CD4-positive, alpha-beta T cell treated with Interleukin-6 for 4 hours (primary cell): ENCODE data around the gene CLDN5.
"Not testable (repeated sequence)": the region's sequence is repeated elsewhere in the genome, so short reads cannot be mapped to it uniquely, and the experiment has no call there.

Experiments used
- DNase-seq: peaks from one replicate; pipeline ENCODE4 v3.0.0-alpha.2; 2020; ENCODE audit warnings: mixed read lengths

The CLDN5 gene, protein sequence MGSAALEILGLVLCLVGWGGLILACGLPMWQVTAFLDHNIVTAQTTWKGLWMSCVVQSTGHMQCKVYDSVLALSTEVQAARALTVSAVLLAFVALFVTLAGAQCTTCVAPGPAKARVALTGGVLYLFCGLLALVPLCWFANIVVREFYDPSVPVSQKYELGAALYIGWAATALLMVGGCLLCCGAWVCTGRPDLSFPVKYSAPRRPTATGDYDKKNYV

DNA sequence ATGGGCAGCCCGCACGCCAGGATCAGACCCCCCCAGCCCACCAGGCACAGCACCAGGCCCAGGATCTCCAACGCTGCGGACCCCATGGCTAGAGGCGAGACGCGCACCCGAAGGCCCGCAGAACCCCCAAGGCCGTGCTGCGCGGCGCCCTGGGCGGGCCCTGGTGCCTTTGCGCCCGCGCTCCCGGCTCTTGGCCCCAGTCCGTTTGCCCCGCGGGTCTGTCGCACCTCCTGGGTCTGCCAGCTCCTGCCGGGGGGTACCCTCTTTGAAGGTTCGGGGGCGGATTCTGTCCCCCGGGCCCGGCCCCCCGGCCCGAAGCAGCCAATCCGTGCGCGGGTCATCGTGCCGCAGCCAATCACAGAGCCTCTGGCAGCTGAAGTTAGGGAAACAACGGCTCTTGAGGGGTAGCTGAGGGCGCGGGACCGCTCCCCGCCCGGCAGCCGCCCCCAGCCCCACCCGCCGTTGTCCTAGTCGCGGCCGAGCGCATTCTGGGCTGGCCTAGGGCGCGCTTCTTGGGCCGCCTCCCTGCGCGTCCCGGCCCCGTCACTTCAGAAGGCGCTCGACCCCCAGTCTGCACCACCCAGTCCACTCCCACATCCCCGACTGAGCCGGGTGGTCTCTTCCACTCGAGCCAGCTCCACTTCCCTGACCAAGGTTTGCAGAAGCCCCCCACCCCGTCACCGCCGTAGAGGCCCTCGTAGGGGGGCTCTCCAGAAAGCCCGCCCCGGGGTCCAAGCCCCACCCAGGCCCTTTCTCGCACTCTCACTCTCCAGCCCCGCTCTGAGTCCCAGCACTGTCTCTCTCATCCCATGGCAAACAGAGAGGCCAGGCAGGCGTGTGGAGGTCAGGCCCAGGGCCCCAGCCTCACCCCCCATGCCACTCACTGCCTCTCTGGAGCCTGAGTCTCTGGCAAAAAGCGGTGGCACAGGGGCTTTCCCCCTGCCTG lies at the start of gene CLDN5:
Gene CLDN5, minus strand, starts transcription at position 241 of the 946 bp plus-strand sequence. Its CDS starts 155 bp downstream, at position 86.
- DNase-seq, result no peak

DNA sequence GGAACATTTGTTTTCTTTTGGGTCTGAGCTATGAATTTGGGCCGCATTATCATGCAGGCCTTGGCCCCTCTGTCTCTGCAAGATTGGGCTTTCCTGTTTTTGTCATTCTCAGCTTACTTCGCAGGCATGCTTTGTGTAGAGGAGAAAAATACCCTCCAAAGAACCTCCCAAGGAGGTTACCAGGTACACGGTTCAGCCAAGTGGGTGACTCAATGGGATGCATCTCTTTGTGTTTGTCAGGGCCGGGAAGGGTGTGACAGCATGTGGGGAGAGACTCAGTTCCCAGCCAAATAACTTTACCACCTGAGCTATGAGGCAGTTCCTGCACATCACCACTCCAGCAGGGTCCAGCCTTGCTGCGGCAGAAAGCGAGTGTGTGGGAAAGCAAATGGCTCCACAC lies 47.8 kb upstream of the CLDN5 start:
- DNase-seq, result no peak

DNA sequence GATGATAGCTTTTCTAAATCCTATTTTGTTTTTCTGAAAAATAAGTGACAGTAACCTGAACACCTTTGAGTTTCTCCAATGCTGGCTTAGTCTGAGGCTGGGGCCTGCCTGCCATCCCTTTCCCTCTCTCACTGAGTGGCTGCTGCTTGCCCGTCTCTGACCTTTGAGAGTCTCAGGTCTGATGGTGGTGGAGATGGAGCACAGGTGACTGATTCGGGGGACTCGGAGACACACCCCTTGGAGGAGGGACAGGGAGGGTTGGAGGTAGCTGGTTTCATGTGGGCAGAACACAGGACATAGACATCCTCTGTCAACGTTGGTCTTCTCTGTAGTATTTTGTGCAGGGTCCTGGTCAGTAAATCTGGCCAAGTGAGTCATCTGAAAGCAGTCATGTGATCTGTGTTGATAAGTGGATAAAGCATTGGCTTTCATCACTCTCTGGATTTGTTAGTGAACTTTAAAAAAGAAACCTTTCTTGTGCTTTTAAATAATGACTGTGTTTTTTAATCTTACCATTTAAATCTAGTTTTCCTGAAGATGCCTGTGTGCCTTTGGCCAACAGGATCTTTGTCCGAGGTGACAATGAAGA lies 47.1 kb upstream of the CLDN5 start:
- no peak for DNase-seq

DNA sequence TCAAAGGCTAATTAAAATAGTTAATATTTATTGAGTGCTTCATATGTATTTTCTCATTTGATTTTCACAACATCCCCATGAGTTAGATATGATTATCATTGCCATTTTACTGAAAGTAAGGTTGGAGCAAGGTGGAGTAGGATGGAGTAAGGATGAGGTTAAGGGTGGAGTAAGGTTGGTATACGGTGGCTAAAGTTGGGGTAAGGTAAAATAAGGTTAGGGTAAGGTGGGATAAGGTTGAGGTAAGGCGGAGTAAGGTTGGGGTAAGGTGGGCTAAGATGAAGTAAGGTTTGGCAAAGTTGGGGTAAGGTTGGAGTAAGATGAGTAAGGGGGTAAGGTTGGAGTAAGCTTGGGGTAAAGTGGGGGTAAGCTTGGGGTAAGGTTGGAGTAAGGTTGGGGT lies 45.8 kb upstream of the CLDN5 start:
- DNase-seq, result no peak

DNA sequence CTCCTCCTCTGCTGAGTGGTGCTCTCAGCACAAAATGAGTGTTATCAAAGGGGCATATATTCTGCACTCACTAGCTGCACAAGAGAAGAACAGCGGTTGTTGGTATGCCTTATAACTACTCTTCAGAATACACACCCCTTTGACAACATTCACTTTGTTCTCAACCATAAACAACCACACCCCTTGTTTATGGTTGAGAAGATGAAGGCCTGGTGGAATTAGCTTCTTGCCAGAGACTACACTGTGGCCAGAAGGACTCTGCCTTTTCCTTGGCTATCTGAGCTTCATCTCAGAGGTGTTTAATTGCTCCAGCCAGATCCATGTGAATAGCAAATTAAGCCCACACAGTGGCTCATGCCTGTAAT lies 45.0 kb upstream of the CLDN5 start:
- no peak for DNase-seq

DNA sequence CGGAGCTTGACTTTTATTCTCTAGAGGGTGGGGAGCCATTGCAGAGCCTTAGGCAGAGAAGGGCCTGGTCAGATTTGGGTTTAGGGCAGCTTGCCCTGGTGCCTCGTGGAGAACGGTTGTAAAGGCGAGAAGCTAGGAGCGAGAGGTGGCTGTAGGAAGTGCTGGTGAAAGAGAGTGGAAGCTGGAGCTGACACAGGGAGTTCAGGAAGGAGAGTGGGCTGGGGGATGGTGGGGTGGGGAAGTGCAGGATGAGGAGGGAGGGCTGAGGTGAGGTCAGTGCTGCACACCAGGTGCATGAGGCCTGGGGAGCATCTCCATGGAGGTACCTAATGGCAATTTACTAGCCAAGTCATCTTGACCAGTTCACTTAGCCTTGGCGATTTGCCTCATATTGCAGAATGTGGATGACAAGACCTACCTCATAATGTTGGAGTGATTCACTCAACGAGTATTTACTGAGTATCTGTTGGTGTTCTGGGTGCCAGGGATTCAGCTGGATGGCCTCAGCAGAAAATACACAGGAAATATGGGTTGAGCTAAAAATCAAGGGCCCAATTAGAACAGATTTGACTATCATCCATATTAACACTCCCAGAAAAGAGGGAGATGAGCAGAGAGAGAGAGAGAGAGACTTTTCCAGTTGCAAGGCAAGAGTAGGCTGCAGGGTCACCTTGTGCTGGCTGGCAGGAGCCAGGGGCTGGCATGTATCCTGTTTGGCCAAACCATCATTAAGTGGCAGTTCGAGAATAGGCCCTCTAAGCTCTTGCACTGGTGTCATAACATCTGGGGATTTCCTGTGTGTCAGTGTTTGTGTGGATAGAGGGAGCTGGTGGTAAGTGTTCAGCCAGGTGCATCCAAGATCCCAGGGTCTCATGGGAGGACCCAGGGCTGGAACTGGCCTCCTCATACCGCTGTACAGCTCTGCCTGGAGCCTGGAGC lies 44.4 kb upstream of the CLDN5 start:
- DNase-seq, result no peak

DNA sequence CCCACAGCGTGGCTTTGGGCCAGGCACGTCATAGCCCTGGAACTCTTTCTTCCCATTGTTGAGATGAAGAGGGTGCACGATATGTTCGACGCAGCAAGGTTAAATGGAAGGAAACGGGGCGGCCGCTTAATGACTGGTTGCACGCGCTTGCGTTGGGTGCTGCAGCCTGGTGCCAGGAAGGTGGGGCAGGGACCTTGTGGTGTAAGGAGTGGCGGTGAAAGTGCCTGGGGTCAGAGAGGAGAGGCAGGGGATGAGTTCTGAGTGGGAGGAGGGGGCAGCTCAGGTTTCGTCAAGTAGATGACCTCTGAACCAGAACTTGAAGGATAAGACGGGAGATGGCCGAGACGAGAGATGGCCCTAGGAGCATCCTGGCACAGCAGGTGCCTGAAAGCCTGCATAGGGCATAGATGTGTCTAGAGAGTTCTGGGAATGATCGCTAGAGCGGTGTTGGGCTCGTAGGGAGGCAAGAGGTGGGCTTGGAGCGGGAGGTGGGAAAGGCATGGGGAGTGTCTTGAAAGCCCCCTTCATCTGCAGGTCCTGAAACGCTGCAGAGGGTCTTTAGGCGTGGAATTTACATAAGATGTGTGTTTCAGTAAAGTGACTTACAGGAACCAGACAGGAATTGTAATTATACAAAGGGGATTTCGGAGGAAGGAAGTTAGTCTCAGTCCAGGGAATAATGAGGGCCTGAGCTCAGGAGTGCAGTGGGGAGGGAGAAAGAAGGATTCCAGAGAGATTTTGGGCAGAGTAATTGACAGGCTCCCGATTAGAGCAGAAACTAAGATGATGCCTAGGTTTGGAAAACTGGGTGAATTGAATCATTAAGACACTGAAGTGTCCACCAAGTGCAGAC lies 43.2 kb upstream of the CLDN5 start:
- no peak for DNase-seq

DNA sequence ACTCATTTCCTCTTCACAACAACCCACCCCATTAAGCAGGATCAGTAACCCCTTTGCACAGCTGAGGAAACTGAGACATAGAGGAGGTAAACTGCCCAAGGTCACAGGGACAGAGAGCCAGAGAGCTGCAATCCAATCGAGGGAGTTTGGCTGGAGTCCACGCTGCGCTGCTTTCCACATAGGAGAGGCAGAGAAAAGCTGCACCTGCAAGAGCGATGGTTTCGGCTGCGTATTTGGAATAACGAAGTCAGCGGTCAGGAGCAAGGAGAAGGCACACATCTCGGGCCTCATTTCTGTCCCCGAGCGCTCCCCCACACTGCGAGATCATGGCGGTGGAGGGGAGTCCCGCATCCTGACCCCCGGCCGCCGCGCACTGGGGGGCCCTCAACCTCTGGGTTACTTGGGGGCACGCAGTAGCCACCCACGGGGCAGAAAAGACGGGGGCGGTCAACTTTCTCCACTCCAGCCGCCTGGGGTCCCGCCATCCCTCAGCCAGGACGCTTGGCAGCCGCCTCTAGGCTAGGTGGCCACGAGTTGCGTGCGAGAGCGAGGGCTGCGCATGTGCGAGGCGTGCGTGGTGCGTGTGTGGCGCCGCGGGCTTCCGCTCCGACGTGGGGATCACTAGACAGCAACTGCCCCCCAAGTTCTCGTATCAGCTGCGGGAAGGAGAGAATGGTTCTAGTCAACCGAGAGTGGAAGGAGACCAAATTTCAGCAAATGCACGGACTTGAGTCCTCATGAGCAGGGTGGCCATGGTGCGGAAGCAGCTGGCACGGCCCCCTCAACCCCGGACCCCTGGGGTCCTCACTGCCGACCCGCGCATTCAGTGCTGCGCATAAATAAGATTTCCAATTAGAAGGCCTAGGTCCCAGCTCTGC lies 42.3 kb upstream of the CLDN5 start:
- DNase-seq, result no peak

DNA sequence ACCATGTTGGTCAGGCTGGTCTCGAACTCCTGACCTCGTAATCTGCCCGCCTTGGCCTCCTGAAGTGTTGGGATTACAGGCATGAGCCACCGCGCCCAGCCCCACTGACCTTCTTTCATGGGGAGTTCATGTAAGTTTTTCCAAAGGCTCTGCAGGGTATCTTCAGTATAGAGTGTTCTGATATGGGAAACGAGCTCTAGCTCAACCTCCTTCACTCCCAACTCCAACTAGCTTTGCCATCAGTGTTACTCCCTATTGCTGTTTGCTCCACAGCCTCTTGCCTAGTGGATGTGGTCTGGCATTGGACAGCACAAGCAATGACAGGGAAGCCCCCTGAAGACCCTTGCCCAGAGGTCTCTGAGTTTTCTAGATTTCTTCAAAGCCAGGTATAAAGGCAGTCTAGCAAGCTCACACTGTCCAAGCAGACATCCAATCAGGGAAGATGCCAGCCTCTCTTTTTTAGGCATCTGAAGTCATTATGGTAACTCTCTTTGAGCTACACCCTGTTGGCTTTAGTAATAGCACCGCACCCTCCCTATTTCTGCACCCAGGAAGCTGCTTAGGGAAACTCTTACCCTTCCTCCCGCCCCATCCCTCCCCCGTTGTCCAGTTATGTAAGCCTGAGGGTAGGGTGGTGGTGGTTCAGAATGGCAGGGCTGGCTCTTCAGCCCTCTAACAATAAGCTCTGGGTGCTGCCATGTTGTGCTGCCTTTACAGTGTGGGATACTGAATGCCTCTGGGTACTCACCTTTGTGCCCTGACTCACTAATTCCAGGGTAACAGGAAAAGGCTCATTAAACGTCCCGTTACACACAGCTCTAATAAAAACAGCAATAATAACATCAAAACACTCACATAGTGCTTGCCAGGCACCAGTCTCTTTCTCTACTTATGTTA lies 41.4 kb upstream of the CLDN5 start:
- no peak for DNase-seq

DNA sequence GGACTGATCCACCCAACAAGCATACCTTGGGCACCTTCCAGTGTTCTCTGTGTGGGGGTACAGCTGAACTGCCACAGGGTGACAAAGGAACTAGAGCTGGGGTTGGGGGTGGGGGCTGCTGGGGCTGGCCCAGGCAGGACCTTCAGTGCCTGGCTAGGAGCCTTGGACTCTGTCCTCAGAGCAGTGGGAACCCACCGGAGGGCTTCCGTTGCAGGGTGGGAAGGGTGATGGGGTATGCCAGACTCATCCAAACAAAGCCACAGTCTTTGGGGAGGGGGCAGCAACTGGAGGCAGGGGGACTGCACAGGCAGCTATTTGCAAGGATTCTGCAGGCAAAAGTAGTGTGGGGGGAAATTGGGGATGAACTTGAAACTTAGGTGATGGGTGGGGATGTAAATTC lies 35.7 kb upstream of the CLDN5 start:
- DNase-seq, result no peak

DNA sequence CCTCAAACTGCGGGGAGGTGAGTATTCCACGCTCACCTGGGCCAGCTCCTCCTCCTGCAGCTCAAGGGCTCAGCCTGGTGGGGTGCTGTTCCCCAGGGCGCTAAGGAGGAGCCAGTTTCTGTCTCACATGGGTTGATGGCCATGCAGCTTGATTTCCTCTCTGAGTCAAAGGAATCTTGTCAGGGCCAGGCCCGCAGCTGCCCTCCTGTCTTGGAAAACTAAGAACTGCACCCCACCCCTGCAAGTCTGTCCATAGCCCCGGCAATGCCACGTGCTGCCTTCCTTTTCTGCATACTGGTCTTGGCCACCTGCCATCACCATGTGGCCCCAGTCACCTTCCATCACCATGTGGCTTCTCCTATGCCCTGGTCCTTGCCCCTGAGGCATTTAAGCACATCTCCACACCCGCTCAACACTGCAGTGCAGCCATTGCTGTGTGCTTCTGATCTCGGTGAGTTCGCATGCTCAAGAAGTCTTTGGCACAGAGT lies 35.2 kb upstream of the CLDN5 start:
- DNase-seq, result no peak

DNA sequence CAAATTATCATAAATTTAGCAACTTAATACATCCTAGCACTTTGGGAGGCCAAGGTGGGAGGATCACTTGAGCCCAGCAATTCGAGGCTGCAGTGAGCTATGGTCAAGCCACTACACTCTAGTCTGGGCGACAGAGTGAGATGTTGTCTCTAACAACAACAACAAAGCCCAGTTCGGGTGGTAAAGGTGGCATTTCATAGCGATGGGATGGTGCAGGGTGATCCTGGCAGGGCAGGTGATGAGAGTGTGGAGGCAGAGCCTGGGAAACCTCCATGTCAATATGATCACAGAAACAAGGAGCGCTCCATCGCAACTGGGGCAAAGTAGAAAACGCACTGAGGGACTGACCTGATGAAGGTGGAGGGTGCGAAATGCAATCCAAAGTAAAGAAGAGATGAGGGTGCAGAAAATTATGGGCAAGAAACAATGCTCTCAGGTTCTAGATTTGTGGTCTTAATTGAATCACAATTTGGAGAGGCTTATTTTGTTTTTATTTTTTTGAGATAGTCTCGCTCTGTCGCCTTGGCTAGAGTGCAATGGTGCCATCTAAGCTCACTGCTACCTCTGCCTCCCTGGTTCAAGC lies 32.8 kb upstream of the CLDN5 start:
- no peak for DNase-seq

DNA sequence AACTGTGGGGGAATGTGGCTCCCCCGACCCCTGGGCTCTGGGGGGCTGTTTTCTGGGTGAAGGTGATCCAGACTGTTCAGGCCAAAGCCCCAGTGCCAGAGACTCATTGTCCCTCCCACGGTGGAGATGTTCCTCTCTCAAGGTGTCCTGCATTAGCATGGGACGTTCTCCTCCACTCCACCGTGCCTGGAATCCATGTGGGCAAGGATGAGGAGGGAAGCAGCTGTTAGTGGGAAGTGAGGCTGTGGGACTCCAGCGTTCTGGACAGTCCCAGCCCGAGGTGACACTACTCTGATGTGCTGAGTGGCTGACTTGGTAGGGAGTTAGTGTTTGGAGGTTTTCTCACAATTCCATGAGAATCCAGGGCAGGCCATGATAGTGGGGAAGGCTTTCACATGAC lies 31.4 kb upstream of the CLDN5 start:
- DNase-seq, result no peak

DNA sequence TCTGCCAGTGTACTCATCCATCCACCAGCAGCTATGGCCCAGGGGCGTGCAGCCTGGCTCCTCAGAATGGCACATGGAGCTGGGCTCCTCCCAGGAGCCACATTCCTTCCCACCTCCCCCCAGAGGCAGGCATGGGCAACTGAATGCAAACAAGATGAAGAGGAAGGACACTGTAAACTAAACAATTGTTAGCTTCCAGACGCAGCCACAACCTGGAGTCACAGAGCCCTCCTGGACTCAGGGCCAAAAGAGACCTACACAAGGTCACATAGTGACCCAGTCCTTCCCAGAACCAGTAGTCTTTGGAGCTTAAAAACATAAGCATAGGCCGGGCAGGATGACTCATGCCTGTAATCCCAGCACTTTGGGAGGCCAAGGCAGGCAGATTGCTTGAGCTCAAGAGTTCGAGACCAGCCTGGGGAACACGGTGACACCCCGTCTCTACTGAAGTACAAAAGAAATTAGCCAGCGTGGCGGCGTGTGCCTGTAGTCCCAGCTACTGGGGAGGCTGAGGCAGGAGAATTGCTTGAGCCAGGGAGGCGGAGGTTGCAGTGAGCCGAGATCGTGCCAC lies 30.7 kb upstream of the CLDN5 start:
- no peak for DNase-seq

DNA sequence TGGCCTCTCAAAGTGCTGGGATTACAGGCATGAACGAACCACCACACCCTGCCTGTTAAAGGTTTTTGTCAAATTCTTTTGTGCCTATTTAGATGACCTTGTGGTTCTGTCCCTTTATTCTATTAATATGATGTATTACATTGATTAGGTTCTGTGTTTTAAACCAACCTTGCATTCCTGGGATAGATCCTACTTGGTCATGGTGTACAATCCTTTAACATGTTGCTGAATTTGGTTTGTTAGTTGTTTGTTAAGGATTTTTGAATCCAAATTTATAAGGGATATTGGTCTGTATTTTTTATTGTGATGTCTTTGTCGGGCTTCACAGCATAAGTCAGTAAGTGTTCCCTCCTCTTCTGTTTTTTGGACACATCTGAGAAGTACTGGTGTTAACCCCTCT lies 29.0 kb upstream of the CLDN5 start:
- no peak for DNase-seq

DNA sequence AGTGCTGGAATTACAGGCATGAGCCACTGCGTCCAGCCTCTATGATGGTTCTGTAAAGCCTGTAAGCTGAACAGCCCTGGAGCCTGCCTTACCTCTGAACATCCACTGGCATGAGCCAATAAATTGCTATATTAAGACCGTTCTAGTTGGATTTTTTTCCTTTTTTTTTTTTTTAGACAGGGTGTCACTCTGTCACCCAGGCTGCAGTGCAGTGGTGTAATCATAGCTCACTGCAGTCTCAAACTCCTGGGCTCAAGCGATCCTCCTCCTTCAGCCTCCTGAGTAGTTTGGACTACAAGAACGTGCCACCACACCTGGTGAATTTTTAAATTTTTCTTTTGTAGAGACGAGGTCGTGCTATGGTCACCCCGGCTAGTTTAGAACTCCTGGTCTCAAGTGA lies 26.2 kb upstream of the CLDN5 start:
- no peak for DNase-seq

DNA sequence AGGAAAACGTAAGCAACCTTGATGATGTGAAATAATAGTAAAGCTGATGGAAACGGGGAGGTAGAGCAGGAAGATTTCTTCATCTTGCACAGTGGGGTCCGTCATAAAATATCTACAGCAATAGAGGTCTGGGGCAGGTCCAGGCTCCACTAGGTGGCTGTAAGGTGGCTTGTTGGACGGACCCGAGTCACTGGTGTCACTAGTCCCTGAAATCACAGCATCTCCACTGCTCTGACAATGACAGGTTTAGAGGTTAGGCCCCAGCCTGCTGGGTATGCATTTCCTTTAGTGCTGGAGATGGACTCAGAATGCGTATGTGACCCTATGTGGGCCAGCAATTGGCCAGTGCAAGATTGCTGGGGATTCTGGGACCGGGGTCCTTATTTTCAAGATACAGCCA lies 25.2 kb upstream of the CLDN5 start:
- no peak for DNase-seq

DNA sequence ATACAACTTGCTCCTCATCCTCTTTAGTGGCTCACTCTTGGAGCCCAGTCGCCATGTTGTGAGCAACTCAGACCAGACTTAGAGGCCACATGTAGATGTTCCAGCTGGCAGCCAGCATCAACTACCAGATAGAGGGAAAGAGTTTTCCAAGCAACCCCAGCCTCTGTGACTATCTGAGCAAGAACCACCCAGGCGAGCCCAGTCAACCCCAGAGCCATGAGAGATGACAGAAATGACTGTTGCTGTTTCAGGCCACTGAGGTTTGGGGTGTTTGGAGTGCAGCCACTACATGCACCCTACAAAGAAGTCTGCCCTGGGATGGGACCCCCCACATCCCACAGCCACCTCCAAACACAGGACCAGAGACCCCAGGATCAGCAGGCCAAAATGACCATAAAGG lies 24.8 kb upstream of the CLDN5 start:
- DNase-seq, result no peak

DNA sequence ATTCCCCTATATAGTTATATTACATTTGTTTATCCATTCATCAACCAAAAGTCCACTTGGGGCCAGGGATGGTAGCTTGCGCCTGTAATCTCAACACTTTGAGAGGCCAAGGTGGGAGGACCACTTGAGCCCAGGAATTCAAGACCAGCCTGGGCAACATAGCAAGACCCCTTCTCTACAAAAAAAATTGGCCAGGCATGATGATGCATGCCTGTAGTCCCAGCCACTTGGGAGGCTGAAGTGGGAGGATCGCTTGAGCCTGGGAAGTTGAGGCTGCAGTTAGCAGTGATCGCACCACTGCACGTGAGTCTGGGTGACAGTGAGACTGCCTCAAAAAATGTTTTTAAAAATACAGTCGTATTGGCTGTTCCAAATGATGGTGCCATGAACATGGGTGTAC lies 24.2 kb upstream of the CLDN5 start:
- DNase-seq, result not testable (repeated sequence)
